ENCODE data around the gene NAV2.

DNA sequence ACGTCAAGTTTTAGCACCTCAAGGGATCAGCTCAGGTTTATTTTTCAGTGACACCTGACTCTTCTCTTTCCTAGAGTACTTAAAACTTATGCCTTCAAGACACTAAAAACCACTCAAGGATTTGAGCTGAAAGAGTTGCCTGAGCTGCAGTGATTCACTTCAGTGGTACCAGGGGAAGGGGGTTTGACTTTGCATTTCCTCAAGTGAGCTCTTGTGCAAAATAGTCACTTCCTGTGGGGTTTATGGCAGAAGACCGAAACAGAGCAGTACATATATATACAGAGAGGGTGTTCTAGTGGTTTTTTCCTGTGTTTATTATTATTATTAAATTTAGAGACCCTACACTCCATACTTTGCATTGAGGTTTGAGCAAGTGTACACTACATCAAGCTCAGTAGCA lies 386.9 kb downstream of the NAV2 start:
- TF ChIP-seq POLR2AphosphoS5 (IDR thresholded peaks at IDR 0.05) (no peak), POLR2A (IDR thresholded peaks at IDR 0.05) (no peak), EP300 (IDR thresholded peaks at IDR 0.05) (no peak)
- TF ChIP-seq, protein P1, sequence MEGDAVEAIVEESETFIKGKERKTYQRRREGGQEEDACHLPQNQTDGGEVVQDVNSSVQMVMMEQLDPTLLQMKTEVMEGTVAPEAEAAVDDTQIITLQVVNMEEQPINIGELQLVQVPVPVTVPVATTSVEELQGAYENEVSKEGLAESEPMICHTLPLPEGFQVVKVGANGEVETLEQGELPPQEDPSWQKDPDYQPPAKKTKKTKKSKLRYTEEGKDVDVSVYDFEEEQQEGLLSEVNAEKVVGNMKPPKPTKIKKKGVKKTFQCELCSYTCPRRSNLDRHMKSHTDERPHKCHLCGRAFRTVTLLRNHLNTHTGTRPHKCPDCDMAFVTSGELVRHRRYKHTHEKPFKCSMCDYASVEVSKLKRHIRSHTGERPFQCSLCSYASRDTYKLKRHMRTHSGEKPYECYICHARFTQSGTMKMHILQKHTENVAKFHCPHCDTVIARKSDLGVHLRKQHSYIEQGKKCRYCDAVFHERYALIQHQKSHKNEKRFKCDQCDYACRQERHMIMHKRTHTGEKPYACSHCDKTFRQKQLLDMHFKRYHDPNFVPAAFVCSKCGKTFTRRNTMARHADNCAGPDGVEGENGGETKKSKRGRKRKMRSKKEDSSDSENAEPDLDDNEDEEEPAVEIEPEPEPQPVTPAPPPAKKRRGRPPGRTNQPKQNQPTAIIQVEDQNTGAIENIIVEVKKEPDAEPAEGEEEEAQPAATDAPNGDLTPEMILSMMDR (IDR thresholded peaks at IDR 0.05), result no peak
